Transverse colon (tissue), 4 donors: ENCODE results near the gene NLRC5. TPM values are rescaled to one million over a fixed set of nuclear protein-coding genes. Genes with fewer than 3 reads are reported as not detected.

Experiments used
- DNase-seq: peaks from one replicate; pipeline ENCODE4 v3.0.0-alpha.2; 2019
- H3K27ac ChIP-seq, 4 donors: fragments of 200-600 bp; sonication (generic); 2 replicates each; pipeline ENCODE4 v1.5.1; 2016 to 2018; ENCODE audit warnings: inconsistent platforms in 4 of 4
- H3K27me3 ChIP-seq: fragments of 200-600 bp; sonication (generic); 2 replicates; pipeline ENCODE4 v1.5.1; 2017; ENCODE audit warnings: inconsistent platforms
- H3K36me3 ChIP-seq, 4 donors: fragments of 200-600 bp; sonication (generic); 2 replicates each; pipeline ENCODE4 v1.5.1; 2017 to 2019; ENCODE audit warnings: inconsistent platforms in 4 of 4
- H3K4me1 ChIP-seq, 4 donors: fragments of 200-600 bp; sonication (generic); 2 replicates each; pipeline ENCODE4 v1.5.1; 2017 to 2020; ENCODE audit warnings: inconsistent platforms in 4 of 4
- H3K4me3 ChIP-seq, 4 donors: fragments of 200-600 bp; sonication (generic); 1 replicate in 1 of 4; 2 replicates in 3 of 4; pipeline versions ENCODE4 v1.5.1 to v1.6.1; 2017 to 2019; ENCODE audit warnings: inconsistent platforms in 4 of 4
- H3K9me3 ChIP-seq, 2 donors: fragments of 200-600 bp; sonication (generic); 2 replicates each; pipeline ENCODE4 v1.5.1; 2017 to 2019; ENCODE audit warnings: inconsistent platforms in 2 of 2
- CTCF ChIP-seq, 5 experiments: fragments of 200-600 bp in 3 of 5; fragments of 450-650 bp in 2 of 5; sonication (generic) in 3 of 5; IDR thresholded peaks; 1 replicate in 2 of 5; 2 replicates in 3 of 5; pipeline ENCODE4 v1.5.1; 2016 to 2017; ENCODE audit warnings: antibody characterized with exemption in 5 of 5, inconsistent platforms in 3 of 5, mild to moderate bottlenecking in 2 of 5, moderate library complexity in 1 of 5
- EP300 ChIP-seq: sonication (generic); formaldehyde crosslinking; IDR thresholded peaks from one replicate; pipeline ENCODE4 v1.6.1; 2017; ENCODE audit warnings: antibody characterized with exemption, low read depth
- POLR2A ChIP-seq: fragments of 450-650 bp; IDR thresholded peaks from one replicate; pipeline ENCODE4 v1.6.1; 2016; ENCODE audit warnings: antibody characterized with exemption, mild to moderate bottlenecking, moderate library complexity
- POLR2AphosphoS5 ChIP-seq, 3 donors: sonication (generic); formaldehyde crosslinking; IDR thresholded peaks; one replicate each; pipeline ENCODE4 v1.6.1; 2016; ENCODE audit warnings: antibody characterized with exemption in 3 of 3
- WGBS, 2 donors: methylation state at CpG; one replicate each; pipeline ENCODE4 v1.1.5; 2018; ENCODE audit warnings: low coverage in 1 of 2; 5-methylcytosine and 5-hydroxymethylcytosine counted together
- in situ Hi-C, 4 donors: fragments of 200-750 bp; cut with MboI; loops; one replicate each; pipeline versions ENCODE4 v1.15.0 to v1.15.1; 2017; ENCODE audit warnings: low sequenced_read_pairs in 3 of 4, low pct_ligation_motif_present in 1 of 4, low pct_unique_long_range_greater_than_20kb in 1 of 4
- intact Hi-C: fragments of 100-400 bp; cut with DNase I; formaldehyde crosslinking; loops from one replicate; pipeline ENCODE4 v1.15.1; 2023; ENCODE audit warnings: low total_unique reads
- total RNA-seq, 4 donors: library from RNA; depleted of rRNA; stranded (reverse); fragments of >200 nt; gene quantifications; one replicate each; pipeline ENCODE4 v1.1.0, GENCODE V29; 2016

Gene NLRC5
- total RNA-seq, 4 donors from 2014 or later: 59.4 to 171 (median 73.6) TPM

DNA sequence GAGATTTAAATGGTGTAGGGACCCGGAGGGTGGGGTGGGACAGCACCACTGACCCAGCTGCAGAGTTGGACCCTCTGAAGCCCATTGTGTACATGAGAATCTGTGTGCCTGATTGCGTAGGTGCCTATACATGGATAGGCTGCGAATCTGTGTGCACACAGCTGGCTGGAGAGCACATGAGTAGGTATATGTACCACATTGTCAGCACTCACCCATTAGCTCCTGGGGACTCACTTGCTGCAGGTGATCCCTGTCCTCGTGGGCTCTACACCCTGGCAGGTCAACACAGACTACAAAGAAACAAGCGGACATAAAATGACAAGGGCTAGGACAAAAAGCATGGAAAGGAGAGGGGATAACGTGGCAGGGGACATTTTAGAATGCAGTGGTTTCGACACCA lies 38.9 kb upstream of the NLRC5 start:
- intact Hi-C loops: no loop called here
- DNase-seq: no peak

DNA sequence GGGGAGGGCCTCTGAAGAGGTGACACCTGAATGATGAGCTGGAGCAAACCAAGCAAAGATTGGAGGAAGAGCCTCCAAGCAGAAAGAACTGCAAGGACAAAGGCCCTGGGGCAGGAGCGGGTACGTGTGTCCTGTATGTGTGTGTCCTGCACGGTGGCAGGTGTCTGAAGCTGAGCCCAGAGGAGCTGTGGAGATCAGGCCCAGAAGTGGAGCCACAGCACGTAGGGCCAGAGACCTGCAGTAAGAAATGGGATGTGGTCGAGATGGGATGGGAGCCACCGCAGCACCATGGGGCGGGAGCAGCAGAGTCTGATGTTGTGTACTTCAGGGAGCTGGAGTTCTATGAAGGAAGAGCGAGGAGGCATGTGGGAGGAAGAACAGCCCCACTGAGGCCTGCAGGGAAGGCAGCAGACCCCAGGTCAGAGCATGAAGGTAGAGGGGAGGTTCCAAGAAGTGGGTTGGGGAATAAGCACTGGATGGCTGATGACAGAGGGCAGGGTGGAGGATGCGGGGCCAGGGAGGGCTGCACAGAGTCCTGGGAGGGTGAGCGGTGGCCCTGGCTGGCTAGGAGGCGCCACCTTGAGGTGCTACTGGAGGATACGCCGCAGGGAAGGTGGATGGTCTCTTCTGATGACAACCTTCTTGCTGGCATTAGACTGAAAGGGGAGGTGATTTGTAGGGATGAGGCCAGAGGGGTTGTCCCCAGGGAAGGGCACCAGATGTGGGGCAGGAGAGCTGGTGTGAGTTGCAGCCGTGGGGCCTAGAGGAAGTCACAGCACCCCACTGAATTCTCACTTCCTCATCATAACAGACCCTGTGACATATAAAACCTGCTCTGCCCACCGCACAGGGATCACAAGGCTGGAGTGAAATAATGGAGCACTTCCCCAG lies 38.2 kb upstream of the NLRC5 start:
- H3K9me3 ChIP-seq: no peaks in the 10 kb centered on the region
- no peak overlapping the region for H3K4me3 ChIP-seq
- DNase-seq: peak; percentile 59
- no peak overlapping the region for H3K27ac ChIP-seq
- in situ Hi-C loops (loop anchor here in 3 of 4 donors (5.0 to 25.0 kb wide), 3 partner anchors 84 to 211 kb away; partner anchors contain the start of gene SLC12A3 (in 3 of the 3)), intact Hi-C loops (no loop called here)
- no peaks in the 10 kb centered on the region for H3K4me1 ChIP-seq
- 54 to 59% methylated on average over 6 to 15 of the region's 15 CpGs for WGBS, 2 donors
- H3K36me3 ChIP-seq: no peaks in the 10 kb centered on the region
- peak; percentile 38 to 69 (median 47) for TF ChIP-seq CTCF (IDR thresholded peaks at IDR 0.05)
- TF ChIP-seq POLR2AphosphoS5 (IDR thresholded peaks at IDR 0.05): no peak
- H3K27me3 ChIP-seq: no peaks in the 10 kb centered on the region

More for the DNA sequence above, 38.9 kb upstream of the NLRC5 start:
- H3K4me3 ChIP-seq: no peak overlapping the region
- peaks cover 0 to under 1% (median 0%) of the 10 kb centered on the region in 4 donors for H3K36me3 ChIP-seq
- H3K27ac ChIP-seq: no peak overlapping the region
- H3K27me3 ChIP-seq: no peaks in the 10 kb centered on the region
- TF ChIP-seq POLR2AphosphoS5 (IDR thresholded peaks at IDR 0.05): no peak
- no peak for TF ChIP-seq EP300
- TF ChIP-seq CTCF (IDR thresholded peaks at IDR 0.05): no peak
- TF ChIP-seq POLR2A: no peak
- in situ Hi-C loops: loop anchor here in 3 of 4 donors (5.0 to 25.0 kb wide), 3 partner anchors 83 to 212 kb away; partner anchors contain the start of gene SLC12A3 (in 3 of the 3)
- no peaks in the 10 kb centered on the region for H3K9me3 ChIP-seq
- 79 to 87% methylated on average over 5 to 7 of the region's 7 CpGs for WGBS, 2 donors
- no peaks in the 10 kb centered on the region for H3K4me1 ChIP-seq

DNA sequence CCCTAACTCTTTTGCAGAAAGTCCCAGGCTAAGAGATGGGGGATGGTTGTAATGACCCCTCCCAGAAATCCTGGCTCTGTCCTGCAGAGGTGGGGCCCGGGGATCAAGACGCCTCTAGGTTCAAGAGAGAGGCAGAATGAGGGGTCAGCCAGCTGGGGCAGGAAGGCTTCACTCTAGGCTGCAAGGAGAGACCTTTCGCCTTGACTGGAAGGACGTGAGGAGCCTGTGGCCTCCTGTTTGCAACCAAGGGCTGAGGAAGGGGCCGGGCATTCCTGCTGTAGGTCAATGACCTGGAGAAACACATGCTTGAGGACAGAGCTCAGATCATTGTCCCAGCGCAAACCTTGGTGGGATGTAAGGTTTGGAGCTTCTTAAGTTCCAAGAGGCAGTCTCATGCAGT lies 36.4 kb upstream of the NLRC5 start:
- Histone ChIP-seq H3K36me3 (no peaks in the 10 kb centered on the region), H3K27ac (no peak overlapping the region), H3K4me1 (no peaks in the 10 kb centered on the region), H3K9me3 (no peaks in the 10 kb centered on the region), H3K27me3 (no peaks in the 10 kb centered on the region), H3K4me3 (no peak overlapping the region)
- in situ Hi-C loops: loop anchor here in 3 of 4 donors (5.0 to 25.0 kb wide), 3 partner anchors 86 to 209 kb away; partner anchors contain the start of gene SLC12A3 (in 3 of the 3)
- no peak for DNase-seq
- intact Hi-C loops: no loop called here
- 82 to 90% methylated on average over 2 to 6 of the region's 6 CpGs for WGBS, 2 donors
- TF ChIP-seq POLR2A (no peak), EP300 (no peak), POLR2AphosphoS5 (IDR thresholded peaks at IDR 0.05) (no peak), CTCF (IDR thresholded peaks at IDR 0.05) (no peak)

- H3K9me3 ChIP-seq: no peaks in the 10 kb centered on the region
- intact Hi-C loops (no loop called here), in situ Hi-C loops (loop anchor here in 2 of 4 donors (10.0 to 25.0 kb wide), 2 partner anchors 91 to 206 kb away; partner anchors contain the start of gene SLC12A3 (in 1 of the 2))
- no peaks in the 10 kb centered on the region for H3K4me1 ChIP-seq
- WGBS, 2 donors: 80 to 88% methylated on average over 2 to 4 of the region's 4 CpGs
- H3K27me3 ChIP-seq: no peaks in the 10 kb centered on the region
- TF ChIP-seq POLR2AphosphoS5 (IDR thresholded peaks at IDR 0.05) (no peak), POLR2A (no peak), CTCF (IDR thresholded peaks at IDR 0.05) (no peak), EP300 (no peak)
- H3K36me3 ChIP-seq: no peaks in the 10 kb centered on the region
- H3K27ac ChIP-seq: no peak overlapping the region
- DNase-seq: no peak
- no peak overlapping the region for H3K4me3 ChIP-seq
These were observed 33.3 kb upstream of the NLRC5 start for GRCh38 chr16:56956076-56956475.
